IPS-11a (cell line): ENCODE data around the gene BRD2.

Experiments used
- H3K4me3 ChIP-seq: one replicate; pipeline ENCODE4 v1.5.1; 2013; ENCODE audit warnings: low read depth, low read length, control low read depth

BRD2 gene

GRCh38 chr6:32971242-32971580, 2.8 kb downstream of the BRD2 start:
- peak overlapping the region; percentile 95 for H3K4me3 ChIP-seq

- peak overlapping the region; percentile 97 for H3K4me3 ChIP-seq
These were observed 3.4 kb downstream of the BRD2 start for GRCh38 chr6:32971581-32972352.

GRCh38 chr6:32972353-32973143, 4.2 kb downstream of the BRD2 start:
- H3K4me3 ChIP-seq = peak overlapping the region; percentile 97

- peak overlapping the region; percentile 97 for H3K4me3 ChIP-seq
These were observed 5.0 kb downstream of the BRD2 start for GRCh38 chr6:32973144-32974015.

- H3K4me3 ChIP-seq = peak overlapping the region; percentile 97
These were observed 5.6 kb downstream of the BRD2 start for GRCh38 chr6:32974016-32974333.

GRCh38 chr6:32974541-32975308, 6.3 kb downstream of the BRD2 start:
- H3K4me3 ChIP-seq = peak overlapping the region; percentile 97

GRCh38 chr6:32975886-32976285, 7.5 kb downstream of the BRD2 start:
- no peak overlapping the region for H3K4me3 ChIP-seq

GRCh38 chr6:32976334-32977069, 8.1 kb downstream of the BRD2 start:
- H3K4me3 ChIP-seq = no peak overlapping the region

- H3K4me3 ChIP-seq = no peak overlapping the region
These were observed 9.0 kb downstream of the BRD2 start for GRCh38 chr6:32977272-32977952.

GRCh38 chr6:32977953-32978324, 9.5 kb downstream of the BRD2 start:
- H3K4me3 ChIP-seq = no peak overlapping the region

GRCh38 chr6:32979720-32980487, 11.5 kb downstream of the BRD2 start:
- H3K4me3 ChIP-seq = no peak overlapping the region

- H3K4me3 ChIP-seq = no peak overlapping the region
These were observed 12.2 kb downstream of the BRD2 start for GRCh38 chr6:32980488-32981038.

- no peak overlapping the region for H3K4me3 ChIP-seq
These were observed 13.8 kb downstream of the BRD2 start for GRCh38 chr6:32982084-32982701.

- H3K4me3 ChIP-seq = no peak overlapping the region
These were observed 14.5 kb downstream of the BRD2 start for GRCh38 chr6:32982702-32983492.

GRCh38 chr6:32983493-32983848, 15.1 kb downstream of the BRD2 start:
- no peak overlapping the region for H3K4me3 ChIP-seq

GRCh38 chr6:32983964-32984621, 15.7 kb downstream of the BRD2 start:
- H3K4me3 ChIP-seq = no peak overlapping the region
